Hematopoietic multipotent progenitor cell treated with erythropoietin and hydrocortisone succinate and interleukin-3 and kit ligand, for 15 days (in vitro differentiated cells): Measurements from ENCODE around the gene PTPN14.
"Not testable (repeated sequence)": the region's sequence is repeated elsewhere in the genome, so short reads cannot be mapped to it uniquely, and the experiment has no call there.

Experiments used
- DNase-seq: peaks from one replicate; pipeline ENCODE4 v3.0.0-alpha.2; 2015; ENCODE audit warnings: low spot score

The PTPN14 gene

DNA sequence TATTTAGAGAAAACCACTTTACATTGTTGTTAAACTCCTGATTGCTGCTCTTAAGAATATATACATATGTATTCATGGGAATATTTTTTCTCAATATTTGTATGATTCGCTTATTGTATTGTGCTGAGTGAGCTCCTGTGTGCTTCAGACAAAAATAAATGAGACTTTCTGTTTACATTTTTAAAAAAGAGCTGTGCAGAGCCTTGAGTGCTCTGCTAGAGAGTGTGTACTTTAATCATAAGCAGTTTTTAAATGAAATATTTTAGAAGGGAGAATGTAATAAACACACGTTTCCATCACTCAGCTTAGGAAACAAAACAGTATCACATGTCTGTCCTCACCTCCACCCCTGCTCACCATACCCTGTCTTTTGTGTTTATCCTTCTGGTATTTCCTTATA is 9.7 kb downstream of the PTPN14 start:
- DNase-seq, result no peak

GRCh38 chr1:214541206-214541605 is 10.2 kb downstream of the PTPN14 start:
- DNase-seq, result no peak

GRCh38 chr1:214540324-214540723 is 11.1 kb downstream of the PTPN14 start:
- no peak for DNase-seq

- DNase-seq, result no peak
Observed at GRCh38 chr1:214538496-214538895, 12.9 kb downstream of the PTPN14 start.

- DNase-seq, result no peak
Observed at GRCh38 chr1:214537872-214538473, 13.4 kb downstream of the PTPN14 start.

GRCh38 chr1:214537219-214537618 is 14.2 kb downstream of the PTPN14 start:
- no peak for DNase-seq

DNA sequence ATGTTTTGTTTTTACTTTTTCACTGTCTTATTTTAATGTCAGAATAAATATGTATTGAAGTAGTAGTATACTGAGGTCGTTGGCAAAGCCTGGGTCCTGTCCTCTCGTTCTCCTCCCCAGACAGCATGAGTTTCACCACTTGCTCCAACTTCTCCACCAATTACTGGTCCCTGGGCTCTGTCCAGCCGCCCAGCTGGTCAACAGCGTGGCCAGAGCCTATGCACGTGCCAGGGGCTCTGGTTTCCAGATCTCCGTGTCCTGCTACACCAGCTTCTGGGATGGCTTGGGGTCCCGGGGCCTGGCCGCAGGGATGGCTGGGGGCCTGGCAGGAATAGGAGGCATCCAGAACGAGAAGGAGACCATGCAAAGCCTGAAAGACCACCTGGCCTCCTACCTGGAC is 19.3 kb downstream of the PTPN14 start:
- no peak for DNase-seq

- DNase-seq, result no peak
Observed at GRCh38 chr1:214525535-214526019, 25.8 kb downstream of the PTPN14 start.

DNA sequence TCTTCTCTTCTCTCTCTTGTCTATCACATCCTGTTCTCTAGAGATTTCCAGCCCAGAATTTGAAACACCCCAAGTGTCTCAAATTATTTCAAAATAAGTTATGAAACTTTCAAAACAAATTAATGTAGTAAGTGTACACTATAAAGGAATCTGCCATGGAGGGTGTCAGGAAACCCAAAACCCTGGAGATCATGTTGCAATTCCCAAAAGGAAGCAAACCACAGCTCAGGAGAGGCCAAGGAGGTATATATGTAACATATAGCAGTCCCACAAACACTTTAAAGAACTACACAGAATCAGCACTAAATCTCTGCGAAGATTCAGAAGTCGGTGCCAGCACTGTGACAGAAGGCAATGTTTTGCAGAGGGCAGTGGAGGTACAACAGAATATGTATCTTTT is 26.6 kb downstream of the PTPN14 start:
- no peak for DNase-seq

DNA sequence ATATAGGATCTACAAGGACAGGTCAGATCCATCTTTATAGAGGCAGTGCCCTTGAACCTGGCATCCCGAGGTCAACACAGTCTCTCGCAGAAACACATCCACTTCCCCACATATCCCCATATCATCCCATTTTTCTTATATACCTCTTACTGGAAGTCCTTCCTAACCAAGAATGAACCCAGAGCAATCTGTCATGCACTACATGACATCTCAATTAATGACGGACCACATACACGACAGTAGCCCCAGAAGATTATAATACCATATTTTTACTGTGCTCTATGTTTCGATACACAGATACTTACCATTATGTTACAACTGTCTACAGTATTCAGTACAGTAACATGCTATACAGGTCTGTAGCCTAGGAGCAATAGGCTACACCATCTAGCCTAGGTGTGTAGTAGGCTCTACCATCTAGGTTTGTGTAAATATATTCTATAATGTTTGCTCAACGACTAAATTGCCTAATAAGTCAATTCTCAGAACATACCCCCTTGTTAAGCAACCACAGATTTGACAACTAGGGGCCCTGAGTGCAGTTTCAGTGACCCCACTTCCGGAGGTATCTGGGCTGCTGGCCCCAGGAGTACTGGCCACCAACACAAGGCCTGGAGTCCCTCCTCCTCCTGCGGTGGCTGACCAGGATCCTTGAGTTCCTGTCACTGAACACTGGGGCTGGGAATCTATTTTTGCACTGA is 28.1 kb downstream of the PTPN14 start:
- DNase-seq, result no peak

GRCh38 chr1:214521458-214521857 is 29.9 kb downstream of the PTPN14 start:
- DNase-seq, result not testable (repeated sequence)

DNA sequence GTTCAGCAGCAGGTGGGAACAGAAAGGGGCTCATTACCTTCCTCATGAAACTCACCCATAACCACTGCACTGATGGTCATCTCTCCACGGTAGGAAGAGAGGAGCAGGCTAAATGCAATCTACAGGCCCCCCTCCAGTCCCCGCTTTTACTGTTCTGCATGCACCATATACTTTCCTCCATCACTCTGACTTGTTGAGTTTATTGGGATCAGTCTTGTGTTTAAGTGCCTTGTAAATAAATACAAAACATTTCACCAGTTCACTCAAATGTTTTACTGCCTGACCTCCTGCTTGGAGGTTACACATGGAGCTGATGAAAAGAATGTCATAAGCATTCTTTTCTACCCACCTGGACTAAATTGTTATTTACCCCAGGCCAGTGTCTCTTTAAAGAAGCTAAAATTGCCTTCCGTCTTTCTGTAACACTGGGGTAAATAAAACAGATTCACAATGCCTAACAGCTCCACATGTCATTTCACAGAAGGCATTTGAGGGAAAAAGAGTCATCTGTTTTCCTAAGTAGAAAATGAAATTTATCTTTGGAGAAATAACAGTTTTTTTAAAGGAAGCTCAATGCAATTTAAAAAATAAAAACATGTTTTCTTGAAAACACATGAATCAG is 30.7 kb downstream of the PTPN14 start:
- DNase-seq, result no peak

- no peak for DNase-seq
Observed at GRCh38 chr1:214518361-214518760, 33.0 kb downstream of the PTPN14 start.

DNA sequence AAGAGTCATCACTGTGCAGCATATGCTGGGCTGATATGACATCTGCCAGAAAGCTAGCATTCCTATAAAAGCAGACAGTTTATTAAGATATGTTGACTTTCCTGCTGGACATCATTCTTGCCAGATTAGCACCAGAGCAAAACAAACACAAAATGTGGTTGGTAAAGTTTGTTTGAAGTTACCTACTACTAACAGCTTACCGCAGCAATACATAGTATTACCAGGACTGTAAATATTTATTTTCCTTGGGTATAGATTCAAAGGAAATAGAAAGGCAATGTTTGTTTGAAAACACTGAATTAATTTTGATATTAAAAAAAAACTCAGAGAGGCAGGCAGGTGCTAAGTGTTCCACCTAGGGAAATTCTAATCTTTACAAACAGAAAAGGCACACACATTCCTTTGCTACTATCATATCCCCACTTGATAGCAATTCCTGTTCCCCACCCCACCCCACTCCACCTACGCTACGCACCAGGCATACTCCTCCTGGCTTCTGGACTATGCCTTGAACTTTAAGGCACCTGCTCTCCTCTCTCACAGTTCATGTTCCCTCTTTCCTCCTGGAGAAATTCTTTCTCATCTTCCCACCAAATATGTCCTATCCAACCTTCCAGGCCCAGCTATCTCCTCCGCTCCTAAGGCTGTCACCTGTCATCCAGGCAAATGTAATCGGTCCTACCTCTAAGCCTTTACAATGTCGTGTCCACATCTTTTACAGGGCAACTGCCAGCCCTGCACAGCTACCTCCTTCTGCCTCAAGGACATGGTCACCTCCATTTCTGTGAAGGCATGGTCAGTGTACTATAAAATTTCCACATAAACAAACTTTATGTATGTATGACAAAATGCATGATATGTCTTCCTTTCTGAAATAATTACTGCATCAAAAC is 34.7 kb downstream of the PTPN14 start:
- DNase-seq, result no peak

- DNase-seq, result no peak
Observed at GRCh38 chr1:214515544-214516433, 35.6 kb downstream of the PTPN14 start.

DNA sequence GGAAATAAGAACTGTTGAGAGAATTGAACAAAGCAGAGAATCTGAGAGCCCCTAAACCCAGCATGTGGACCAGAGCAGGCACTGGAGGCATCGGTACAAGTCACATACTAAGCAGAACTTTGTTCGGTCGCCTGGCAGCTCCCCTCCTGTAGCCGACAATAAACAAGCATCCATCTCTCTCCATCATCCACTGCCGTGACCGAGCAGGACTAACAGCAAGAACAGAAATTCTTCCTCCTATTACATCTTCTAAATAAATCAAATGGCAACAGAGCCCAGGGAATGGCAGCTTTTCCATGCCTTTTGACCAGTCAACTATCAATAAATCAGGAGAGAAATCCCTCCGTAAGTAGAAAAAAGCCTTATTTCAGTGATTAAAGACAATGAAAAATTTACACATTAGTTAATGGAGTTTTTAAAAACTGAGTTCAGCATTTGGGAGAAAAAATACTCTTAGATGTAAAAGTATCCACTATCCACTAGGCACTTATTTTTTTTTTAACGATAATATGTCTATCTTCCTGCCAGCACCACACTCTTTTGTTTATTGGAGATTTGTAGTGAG is 36.5 kb downstream of the PTPN14 start:
- no peak for DNase-seq

GRCh38 chr1:214514032-214514818 is 37.2 kb downstream of the PTPN14 start:
- no peak for DNase-seq

DNA sequence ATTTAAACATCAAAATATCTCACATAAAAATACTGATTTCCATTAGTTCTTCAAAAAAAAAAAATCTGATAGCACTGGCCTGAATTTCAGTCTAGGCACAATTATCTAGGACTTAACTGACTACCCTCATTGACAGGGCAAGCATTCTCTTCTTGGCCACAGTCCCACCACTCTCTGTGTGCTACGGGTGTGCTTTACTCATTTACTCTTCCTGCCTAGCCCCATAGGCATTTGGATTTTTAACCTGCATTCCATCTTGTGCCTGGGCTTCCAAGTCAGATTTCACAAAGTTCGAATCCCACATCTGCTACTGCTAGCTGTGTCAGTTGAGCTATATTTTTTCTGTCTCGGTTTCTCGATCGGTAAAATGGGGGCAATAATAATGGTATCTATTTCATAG is 38.0 kb downstream of the PTPN14 start:
- DNase-seq, result no peak

GRCh38 chr1:214511639-214511998 is 39.8 kb downstream of the PTPN14 start:
- no peak for DNase-seq

GRCh38 chr1:214510914-214511638 is 40.3 kb downstream of the PTPN14 start:
- DNase-seq, result no peak
